ENCODE data around the gene RUNX2.

- TF ChIP-seq CTCF (IDR thresholded peaks at IDR 0.05) (no peak), EZH2 (IDR thresholded peaks at IDR 0.05; ENCODE audit: borderline replicate concordance, insufficient read depth, low read depth, low read length, poor library complexity, severe bottlenecking) (no peak)
Observed at GRCh38 chr6:45584127-45584526, 256.0 kb downstream of the RUNX2 start.
